Neural crest cell (in vitro differentiated cells): ENCODE measurements around the gene NOS1AP. TPM values are rescaled to one million over a fixed set of nuclear protein-coding genes. Genes with fewer than 3 reads are reported as not detected.

Source experiments
- DNase-seq: peaks from one replicate; pipeline ENCODE4 v3.0.0; 2021; ENCODE audit warnings: low read depth, mixed read lengths, low spot score
- H3K27ac Mint-ChIP-seq: one replicate; pipeline ENCODE4 v1.8.0; 2021; ENCODE audit warnings: mild to moderate bottlenecking, mixed read lengths; ENCODE audit not compliant: unreplicated experiment
- H3K27me3 Mint-ChIP-seq: 2 replicates; pipeline ENCODE4 v1.8.0; 2021; ENCODE audit warnings: low read depth, mild to moderate bottlenecking, mixed read lengths
- H3K36me3 Mint-ChIP-seq: 2 replicates; pipeline ENCODE4 v1.8.0; 2021; ENCODE audit warnings: low read depth, mild to moderate bottlenecking, mixed read lengths
- H3K4me1 Mint-ChIP-seq: 2 replicates; pipeline ENCODE4 v1.8.0; 2021; ENCODE audit warnings: mixed read lengths
- H3K4me3 Mint-ChIP-seq: one replicate; pipeline ENCODE4 v1.8.0; 2021; ENCODE audit warnings: mild to moderate bottlenecking, mixed read lengths
- H3K9me3 Mint-ChIP-seq: 2 replicates; pipeline ENCODE4 v1.8.0; 2021; ENCODE audit warnings: mixed read lengths
- CTCF ChIP-seq: fragments of 200-600 bp; sonication (generic); conservative IDR thresholded peaks from 2 replicates; pipeline ENCODE4 v1.5.0; 2021; ENCODE audit warnings: antibody characterized with exemption, mild to moderate bottlenecking
- total RNA-seq: library from RNA; stranded (reverse); gene quantifications from 2 replicates; pipeline ENCODE4 v1.2.1, GENCODE V29; 2021

The NOS1AP gene
- total RNA-seq, 1 donor from 2014 or later, result 7.0 TPM

DNA sequence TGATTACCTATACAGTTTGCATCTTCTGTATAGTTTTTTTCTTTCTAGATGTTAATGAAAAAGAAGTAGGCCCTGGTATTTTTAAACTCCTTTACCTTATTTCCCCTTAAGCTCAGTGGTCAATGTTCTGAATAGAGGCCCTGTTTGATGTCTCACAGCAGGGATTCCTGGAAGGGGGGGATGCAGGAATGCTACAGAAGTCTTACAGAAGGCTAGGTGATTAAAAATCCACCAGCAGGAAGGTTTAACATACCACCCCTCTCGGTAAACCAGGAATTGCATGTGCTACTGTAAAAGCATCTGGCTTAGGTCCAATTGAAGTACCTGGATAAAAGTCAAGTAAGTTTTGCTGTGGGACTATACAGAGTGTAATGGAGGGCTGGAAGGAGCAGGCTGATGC lies 78.3 kb downstream of the NOS1AP start:
- no peak for TF ChIP-seq CTCF
- Mint-ChIP-seq H3K27ac (no peak overlapping the region), H3K27me3 (no peaks in the 10 kb centered on the region), H3K9me3 (peaks cover 4% of the 10 kb centered on the region), H3K36me3 (no peaks in the 10 kb centered on the region), H3K4me3 (no peak overlapping the region), H3K4me1 (peaks cover 19% of the 10 kb centered on the region)
- no peak for DNase-seq

- H3K27me3 Mint-ChIP-seq, result no peaks in the 10 kb centered on the region
- no peak for DNase-seq
- H3K4me3 Mint-ChIP-seq, result no peak overlapping the region
- H3K9me3 Mint-ChIP-seq, result peaks cover 4% of the 10 kb centered on the region
- H3K36me3 Mint-ChIP-seq, result no peaks in the 10 kb centered on the region
- peaks cover 15% of the 10 kb centered on the region for H3K4me1 Mint-ChIP-seq
- H3K27ac Mint-ChIP-seq, result no peak overlapping the region
- no peak for TF ChIP-seq CTCF
Measured at GRCh38 chr1:162150112-162150511, 80.6 kb downstream of the NOS1AP start.

DNA sequence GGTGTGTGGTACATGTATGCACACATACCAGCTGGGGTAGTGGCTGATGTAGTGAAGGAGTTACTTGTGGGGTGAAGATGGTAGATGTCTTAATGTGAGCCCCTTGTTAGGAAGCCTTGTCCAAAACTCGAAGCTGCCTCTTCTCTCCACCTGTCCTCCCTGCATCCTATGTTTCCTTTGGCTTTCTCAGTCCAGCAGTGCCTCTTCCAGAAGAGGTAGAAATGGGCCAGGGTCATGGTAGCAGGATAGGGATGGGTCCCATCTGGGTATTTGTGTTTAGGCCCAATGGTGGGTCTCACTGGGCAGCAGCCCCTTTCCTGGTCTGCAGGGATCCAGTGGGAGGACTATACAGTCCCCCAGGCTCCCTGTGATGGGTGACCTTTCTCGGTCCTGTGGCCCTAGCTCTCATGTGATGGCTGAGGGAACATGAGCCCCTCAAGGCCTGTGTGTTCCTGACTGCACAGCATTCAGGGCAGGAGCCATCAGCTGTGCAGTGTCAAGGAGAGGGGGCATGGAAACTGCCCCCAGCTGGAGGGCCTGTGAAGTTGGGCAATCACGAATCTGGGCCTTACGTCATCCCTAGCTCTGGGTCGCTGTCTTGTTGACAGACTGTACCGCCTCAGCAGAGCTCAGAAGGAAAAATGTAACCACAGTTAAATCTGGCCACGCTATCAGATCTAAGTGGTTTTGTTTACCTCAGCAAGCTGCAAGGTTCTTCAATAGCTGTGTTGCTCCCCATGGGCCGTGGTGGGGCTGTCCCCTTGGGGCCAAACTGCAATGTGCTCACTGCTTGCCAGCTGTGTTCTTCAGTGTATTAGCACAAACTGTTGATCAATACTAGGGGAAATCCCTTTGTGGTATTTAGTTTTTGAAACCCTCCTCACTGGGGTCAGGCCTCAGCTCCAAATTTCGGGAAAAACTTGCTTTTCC lies 82.7 kb downstream of the NOS1AP start:
- H3K4me3 Mint-ChIP-seq, result no peak overlapping the region
- H3K9me3 Mint-ChIP-seq, result peaks cover 4% of the 10 kb centered on the region
- DNase-seq, result no peak
- no peaks in the 10 kb centered on the region for H3K36me3 Mint-ChIP-seq
- no peak overlapping the region for H3K27ac Mint-ChIP-seq
- TF ChIP-seq CTCF, result no peak
- H3K4me1 Mint-ChIP-seq, result peaks cover 15% of the 10 kb centered on the region
- no peaks in the 10 kb centered on the region for H3K27me3 Mint-ChIP-seq

GRCh38 chr1:162153374-162153773 lies 83.9 kb downstream of the NOS1AP start:
- no peaks in the 10 kb centered on the region for H3K27me3 Mint-ChIP-seq
- DNase-seq, result no peak
- H3K9me3 Mint-ChIP-seq, result peaks cover 4% of the 10 kb centered on the region
- TF ChIP-seq CTCF, result no peak
- no peak overlapping the region for H3K27ac Mint-ChIP-seq
- peaks cover 4% of the 10 kb centered on the region for H3K4me1 Mint-ChIP-seq
- H3K36me3 Mint-ChIP-seq, result no peaks in the 10 kb centered on the region
- no peak overlapping the region for H3K4me3 Mint-ChIP-seq

GRCh38 chr1:162157469-162157868 lies 88.0 kb downstream of the NOS1AP start:
- no peak overlapping the region for H3K27ac Mint-ChIP-seq
- no peaks in the 10 kb centered on the region for H3K27me3 Mint-ChIP-seq
- no peaks in the 10 kb centered on the region for H3K4me1 Mint-ChIP-seq
- TF ChIP-seq CTCF, result no peak
- H3K4me3 Mint-ChIP-seq, result no peak overlapping the region
- no peak for DNase-seq
- peaks cover 2% of the 10 kb centered on the region for H3K36me3 Mint-ChIP-seq
- no peaks in the 10 kb centered on the region for H3K9me3 Mint-ChIP-seq
